Endothelial cell of umbilical vein (primary cell): ENCODE measurements around the gene THSD4. TPM values are rescaled to one million over a fixed set of nuclear protein-coding genes. Genes with fewer than 3 reads are reported as not detected.

Source experiments
- BruUV-seq: library from RNA; stranded (reverse); fragments of 400-500 nt; replicated peaks from 2 replicates; lab custom pipeline; 2021; lab: Mats Ljungman, UMichigan
- CTCF ChIA-PET: fragments of 300-600, 350-600 bp; sonication (Branson Sonifier 250); formaldehyde crosslinking; loops from one replicate; lab custom pipeline; 2021; ENCODE audit warnings: antibody characterized with exemption, inconsistent platforms; lab: Charles Lee
- POLR2A ChIA-PET: fragments of 300-600, 350-600 bp; sonication (Branson Sonifier 250); formaldehyde crosslinking; loops from one replicate; lab custom pipeline; 2021; ENCODE audit warnings: antibody characterized with exemption, inconsistent platforms; lab: Charles Lee
- DNase-seq: peaks from one replicate; pipeline ENCODE4 v3.0.0-alpha.2; 2011; ENCODE audit warnings: low read depth, low spot score
- FAIRE-seq: peaks from 2 replicates; lab custom pipeline; 2011; peaks lifted over from hg19 to GRCh38; lab: Jason Lieb, UNC
- H2AFZ ChIP-seq: 2 replicates; pipeline ENCODE4 v1.6.0; 2012; ENCODE audit warnings: low read depth, low read length, control low read depth, inconsistent platforms
- H3K27ac ChIP-seq: 2 replicates; pipeline ENCODE4 v1.5.1; 2011; ENCODE audit warnings: low read depth, mild to moderate bottlenecking, control low read depth, low read length, moderate library complexity; ENCODE audit not compliant: insufficient read depth
- H3K27me3 ChIP-seq, 2 experiments: 2 replicates each; pipeline versions ENCODE4 v1.6.0 to v1.6.1; 2011; ENCODE audit warnings: low read length in 2 of 2, mixed read lengths in 1 of 2; ENCODE audit not compliant: control insufficient read depth in 2 of 2, insufficient read depth in 2 of 2
- H3K36me3 ChIP-seq, 2 experiments: 2 replicates in 1 of 2; 3 replicates in 1 of 2; pipeline ENCODE4 v1.5.1; 2011; ENCODE audit warnings: low read length in 2 of 2, mild to moderate bottlenecking in 1 of 2, moderate library complexity in 1 of 2; ENCODE audit not compliant: control insufficient read depth in 2 of 2, insufficient read depth in 2 of 2; ENCODE audit errors: extremely low read depth in 1 of 2
- H3K4me1 ChIP-seq: 3 replicates; pipeline ENCODE4 v1.5.1; 2011; ENCODE audit warnings: mild to moderate bottlenecking, low read length; ENCODE audit not compliant: control insufficient read depth, insufficient read depth; ENCODE audit errors: extremely low read depth
- H3K4me2 ChIP-seq: 2 replicates; pipeline ENCODE4 v1.6.1; 2011; ENCODE audit warnings: low read length, control low read depth, mixed read lengths; ENCODE audit not compliant: insufficient read depth
- H3K4me3 ChIP-seq, 3 experiments: fragments of 200-600 bp in 1 of 3; sonication (generic), shearing (Covaris generic) in 1 of 3; replicated peaks in 1 of 3; 2 replicates each; pipeline ENCODE4 v1.5.1; 2011 to 2016; ENCODE audit warnings: control low read depth in 3 of 3, low read length in 3 of 3, mild to moderate bottlenecking in 2 of 3, inconsistent platforms in 1 of 3, low read depth in 1 of 3, moderate library complexity in 1 of 3; ENCODE audit not compliant: insufficient read depth in 1 of 3
- H3K79me2 ChIP-seq: 2 replicates; pipeline ENCODE4 v1.6.0; 2012; ENCODE audit warnings: low read length, inconsistent platforms; ENCODE audit not compliant: control insufficient read depth, insufficient read depth
- H3K9ac ChIP-seq: replicated peaks from 2 replicates; pipeline ENCODE3; 2011; ENCODE audit warnings: low read length, control low read depth; ENCODE audit not compliant: insufficient read depth; ENCODE audit errors: extremely low read depth
- H3K9me1 ChIP-seq: replicated peaks from 3 replicates; pipeline ENCODE4 v1.6.0; 2011; ENCODE audit warnings: mild to moderate bottlenecking, low read length; ENCODE audit not compliant: control insufficient read depth, insufficient read depth; ENCODE audit errors: extremely low read depth
- H3K9me3 ChIP-seq: replicated peaks from 2 replicates; pipeline ENCODE4 v1.5.1; 2012; ENCODE audit warnings: low read length, inconsistent platforms; ENCODE audit not compliant: control insufficient read depth, insufficient read depth
- H4K20me1 ChIP-seq: replicated peaks from 2 replicates; pipeline ENCODE3; 2011; ENCODE audit warnings: mild to moderate bottlenecking, low read length; ENCODE audit not compliant: control insufficient read depth, insufficient read depth; ENCODE audit errors: extremely low read depth
- CTCF ChIP-seq, 2 donors: IDR thresholded peaks; 1 replicate in 1 of 2; 2 replicates in 1 of 2; pipeline ENCODE4 v1.5.1; 2011; ENCODE audit warnings: low read length in 2 of 2, mild to moderate bottlenecking in 2 of 2, moderate library complexity in 2 of 2, control low read depth in 1 of 2, inconsistent platforms in 1 of 2, low read depth in 1 of 2; ENCODE audit not compliant: insufficient read depth in 1 of 2; ENCODE audit errors: extremely low read depth in 1 of 2
- EZH2 ChIP-seq: IDR thresholded peaks from 2 replicates; pipeline ENCODE4 v1.6.1; 2012; ENCODE audit warnings: borderline replicate concordance, low read depth, mild to moderate bottlenecking, moderate library complexity, low read length, inconsistent platforms; ENCODE audit not compliant: severe bottlenecking
- FOS ChIP-seq: IDR thresholded peaks from 2 replicates; pipeline ENCODE4 v1.6.1; 2011; ENCODE audit warnings: mild to moderate bottlenecking, low read length, moderate library complexity, borderline replicate concordance; ENCODE audit not compliant: insufficient read depth
- GATA2 ChIP-seq: IDR thresholded peaks from 2 replicates; pipeline ENCODE4 v1.7.0; 2011; ENCODE audit warnings: low read depth, mild to moderate bottlenecking, moderate library complexity, mixed read lengths, low read length; ENCODE audit not compliant: insufficient read length, insufficient read depth
- JUN ChIP-seq: IDR thresholded peaks from 2 replicates; pipeline ENCODE4 v1.6.1; 2011; ENCODE audit warnings: borderline replicate concordance, low read depth; ENCODE audit not compliant: insufficient read length, insufficient read depth
- MYC ChIP-seq: IDR thresholded peaks from one replicate; pipeline ENCODE4 v1.6.1; 2011; ENCODE audit warnings: mild to moderate bottlenecking, low read depth, low read length
- POLR2A ChIP-seq: IDR thresholded peaks from 2 replicates; pipeline ENCODE4 v1.6.1; 2012; ENCODE audit warnings: low read depth, mild to moderate bottlenecking, control low read depth, low read length
- POLR2AphosphoS5 ChIP-seq: IDR thresholded peaks from 2 replicates; pipeline ENCODE4 v1.6.1; 2012; ENCODE audit warnings: low read depth, mild to moderate bottlenecking, control low read depth, low read length, moderate library complexity; ENCODE audit not compliant: insufficient read depth
- dilution Hi-C: fragments of 300-500 bp; cut with MboI; formaldehyde crosslinking; loops from one replicate; pipeline ENCODE4 v1.15.0; 2019; ENCODE audit warnings: low sequenced_read_pairs; ENCODE audit not compliant: extremely low pct_ligation_motif_present
- intact Hi-C: fragments of 100-400 bp; cut with micrococcal nuclease; formaldehyde crosslinking; loops from one replicate; pipeline ENCODE4 v1.10.0; 2022
- polyA plus RNA-seq, 4 experiments: library from polyadenylated mRNA; depleted of rRNA in 3 of 4; stranded (reverse) in 3 of 4; unstranded in 1 of 4; fragments of >200 nt; gene quantifications; 2 replicates each; pipeline versions ENCODE4 v1.2.1 to v1.2.3, GENCODE V29; 2011 to 2012; ENCODE audit warnings: missing spikeins in 1 of 4
- total RNA-seq: library from RNA; stranded (reverse); gene quantifications from 2 replicates; pipeline ENCODE4 v1.2.3, GENCODE V29; 2021
- TF ChIP-seq, protein P1 (sequence below): IDR thresholded peaks from 2 replicates; pipeline ENCODE4 v1.6.1; 2011; ENCODE audit not compliant: insufficient read depth, insufficient read length

The THSD4 gene
- total and polyA plus RNA-seq, 2 donors (not counting 3 experiments of a cell fraction or from before 2014, with no cell fraction given) = 9.9 to 25.4 TPM

GRCh38 chr15:71276336-71276665 is 161.0 kb downstream of the THSD4 start:
- no peaks in the 10 kb centered on the region for H3K36me3 ChIP-seq
- DNase-seq = no peak
- H3K9me3 ChIP-seq = no peaks in the 10 kb centered on the region
- no peak overlapping the region for H3K27ac ChIP-seq
- H3K9me1 ChIP-seq = no peaks in the 10 kb centered on the region
- no TSS peak for BruUV-seq
- intact Hi-C loops = loop anchor here (5.0 kb wide), 1 partner anchor 144 kb away; no protein-coding TSS in a partner anchor
- H3K9ac ChIP-seq = no peak overlapping the region
- no peak overlapping the region for H3K4me3 ChIP-seq
- H3K27me3 ChIP-seq = no peaks in the 10 kb centered on the region
- no peak for FAIRE-seq
- no peaks in the 10 kb centered on the region for H3K79me2 ChIP-seq
- CTCF ChIA-PET = no interaction called here
- peaks cover 48% of the 10 kb centered on the region for H3K4me1 ChIP-seq
- no peaks in the 10 kb centered on the region for H4K20me1 ChIP-seq
- TF ChIP-seq CTCF (IDR thresholded peaks at IDR 0.05; ENCODE audit: extremely low read depth in 1 of 2, insufficient read depth in 1 of 2, low read depth in 1 of 2, low read length in 2 of 2) (no peak), POLR2A (no peak), POLR2AphosphoS5 (no peak), FOS (no peak), GATA2 (no peak), MYC (no peak), EZH2 (no peak), JUN (no peak)
- TF ChIP-seq, protein P1, sequence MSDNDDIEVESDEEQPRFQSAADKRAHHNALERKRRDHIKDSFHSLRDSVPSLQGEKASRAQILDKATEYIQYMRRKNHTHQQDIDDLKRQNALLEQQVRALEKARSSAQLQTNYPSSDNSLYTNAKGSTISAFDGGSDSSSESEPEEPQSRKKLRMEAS = no peak
- H3K4me2 ChIP-seq = no peak overlapping the region
- H2AFZ ChIP-seq = no peak overlapping the region
- dilution Hi-C loops = no loop called here
- POLR2A ChIA-PET = no interaction called here
